Measurements from ENCODE around the gene CCDC14. TPM values are rescaled to one million over a fixed set of nuclear protein-coding genes. Genes with fewer than 3 reads are reported as not detected.

The CCDC14 gene
- total RNA-seq, 2 donors from 2014 or later, result 23.1 to 38.2 TPM

DNA sequence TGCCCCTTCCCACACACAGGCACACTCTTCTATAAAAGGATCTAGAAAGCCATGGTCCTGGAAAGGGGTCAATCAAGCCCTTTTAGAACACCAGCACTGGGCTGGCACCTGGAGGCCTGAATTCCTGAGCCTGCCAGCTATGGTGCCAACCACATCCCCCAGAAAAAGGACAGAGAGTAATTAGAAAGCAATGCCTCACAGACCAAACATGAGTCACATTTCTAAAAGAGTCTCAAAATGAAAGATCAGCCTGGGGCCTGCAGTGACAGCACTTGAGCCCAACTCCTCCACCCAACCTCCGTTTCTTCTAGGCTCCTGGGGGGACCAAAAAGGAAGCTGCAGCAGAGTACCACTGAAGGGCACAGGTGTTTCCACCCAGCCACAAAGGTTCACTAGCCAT is 91.0 kb downstream of the CCDC14 start:
- ATAC-seq (no peak), DNase-seq (no peak)
- intact Hi-C loops (cut with DNase I), result no loop called here
- H3K4me1 ChIP-seq, result no peaks in the 10 kb centered on the region
- H3K27me3 ChIP-seq, result no peaks in the 10 kb centered on the region
- WGBS, 2 donors, result 86 to 100% methylated on average over 1 of the region's 1 CpG
- no peaks in the 10 kb centered on the region for H3K36me3 ChIP-seq (replicated peaks in 1 of 2; ENCODE audit: insufficient read depth in 1 of 2, low read depth in 2 of 2)
- no peaks in the 10 kb centered on the region for H3K9me3 ChIP-seq
- H3K27ac ChIP-seq, result no peak overlapping the region
- no peak overlapping the region for H3K4me3 ChIP-seq
- no peak for TF ChIP-seq POLR2A (IDR thresholded peaks at IDR 0.05)
- no peak for TF ChIP-seq CTCF (IDR thresholded peaks at IDR 0.05)

- intact Hi-C loops (cut with DNase I), result no loop called here
- DNase-seq (no peak), ATAC-seq (no peak)
- Histone ChIP-seq H3K4me1 (no peaks in the 10 kb centered on the region), H3K4me3 (no peak overlapping the region), H3K9me3 (no peaks in the 10 kb centered on the region), H3K27ac (no peak overlapping the region), H3K27me3 (no peaks in the 10 kb centered on the region), H3K36me3 (replicated peaks in 1 of 2; ENCODE audit: insufficient read depth in 1 of 2, low read depth in 2 of 2) (no peaks in the 10 kb centered on the region)
- WGBS, 2 donors, result 88 to 100% methylated on average over 1 of the region's 1 CpG
- TF ChIP-seq POLR2A (IDR thresholded peaks at IDR 0.05), result no peak
- TF ChIP-seq CTCF (IDR thresholded peaks at IDR 0.05), result no peak
These were observed 91.9 kb downstream of the CCDC14 start for GRCh38 chr3:123869165-123869564.

GRCh38 chr3:123864706-123865105 is 96.3 kb downstream of the CCDC14 start:
- H3K36me3 ChIP-seq (replicated peaks in 1 of 2; ENCODE audit: insufficient read depth in 1 of 2, low read depth in 2 of 2), result no peaks in the 10 kb centered on the region
- WGBS, 2 donors, result 80 to 83% methylated on average over 4 of the region's 4 CpGs
- no peaks in the 10 kb centered on the region for H3K9me3 ChIP-seq
- intact Hi-C loops (cut with DNase I), result no loop called here
- no peaks in the 10 kb centered on the region for H3K27me3 ChIP-seq
- no peaks in the 10 kb centered on the region for H3K4me1 ChIP-seq
- no peak for DNase-seq
- TF ChIP-seq POLR2A (IDR thresholded peaks at IDR 0.05), result no peak
- no peak for TF ChIP-seq CTCF (IDR thresholded peaks at IDR 0.05)
- H3K4me3 ChIP-seq, result no peak overlapping the region
- no peak overlapping the region for H3K27ac ChIP-seq
- no peak for ATAC-seq

Other genes starting within 250 kb of the CCDC14 start
- 10 to 100 TPM in 1 of 2 donors, 1 to 10 TPM in 1; 7.6 to 36.6 TPM for gene MYLK, start 76.9 kb downstream of the CCDC14 start, total RNA-seq
- not detected for gene ROPN1, start 30.9 kb upstream of the CCDC14 start, total RNA-seq
- gene KALRN, start 72.1 kb upstream of the CCDC14 start, total RNA-seq, result 10 to 100 TPM; 22.6 to 33.0 TPM